Erythroblast (primary cell): ENCODE measurements around the gene LIMS1.

Source experiments
- GATA1 ChIP-seq: IDR thresholded peaks from 2 replicates; pipeline ENCODE4 v1.6.1; 2011; ENCODE audit warnings: low read depth, mild to moderate bottlenecking, control low read depth, low read length, moderate library complexity
- POLR2A ChIP-seq: IDR thresholded peaks from 2 replicates; pipeline ENCODE4 v1.6.1; 2011; ENCODE audit warnings: mild to moderate bottlenecking, low read length

- no peak for TF ChIP-seq POLR2A
- no peak for TF ChIP-seq GATA1
Observed at GRCh38 chr2:108634011-108634410, 99.7 kb downstream of the LIMS1 start.
